Measurements from ENCODE around the gene RNF6. TPM values are rescaled to one million over a fixed set of nuclear protein-coding genes. Genes with fewer than 3 reads are reported as not detected.

Gene RNF6
- total and polyA plus RNA-seq, 10 of the 15 experiments (the other 5 are each of a cell fraction or from before 2014, with no cell fraction given): 19.0 to 54.0 (median 33.8) TPM

- CTCF ChIA-PET: no interaction called here
- Histone ChIP-seq H3K4me3 (no peak overlapping the region), H4K20me1 (ENCODE audit: control insufficient read depth, insufficient read depth) (no peaks in the 10 kb centered on the region), H3K27ac (ENCODE audit: control insufficient read depth, insufficient read depth) (no peak overlapping the region), H3K4me1 (ENCODE audit: control insufficient read depth, insufficient read depth, low read length) (no peaks in the 10 kb centered on the region), H3K9ac (ENCODE audit: control insufficient read depth, insufficient read depth, low read length) (no peak overlapping the region), H3K79me2 (ENCODE audit: control insufficient read depth, insufficient read depth, low read length) (no peaks in the 10 kb centered on the region), H3K9me3 (replicated peaks; ENCODE audit: control insufficient read depth, insufficient read depth, low read length) (no peaks in the 10 kb centered on the region), H3K4me2 (ENCODE audit: control insufficient read depth, insufficient read depth) (no peak overlapping the region), H3K36me3 (ENCODE audit: control insufficient read depth in 2 of 2, insufficient read depth in 2 of 2, low read length in 1 of 2) (peaks cover 8 to 26% of the 10 kb centered on the region in 2 experiments), H3K27me3 (replicated peaks in 1 of 2; ENCODE audit: control insufficient read depth in 2 of 2, insufficient read depth in 2 of 2, low read length in 1 of 2) (no peaks in the 10 kb centered on the region), H2AFZ (ENCODE audit: control insufficient read depth, low read depth, low read length) (no peak overlapping the region)
- SMC1A ChIA-PET (ENCODE audit: uncharacterized antibody, unreplicated experiment): no interaction called here
- BruUV-seq (replicated peaks): no TSS peak
- POLR2A ChIA-PET: no interaction called here
- WGBS (ENCODE audit: insufficient coverage, insufficient replicate concordance, low lambda C conversion rate, missing lambda C conversion rate): 33% methylated on average over 1 of the region's 1 CpG
- FAIRE-seq: no peak
- in situ Hi-C loops (cut with MboI) (no loop called here), intact Hi-C loops (cut with micrococcal nuclease; ENCODE audit: unreplicated experiment) (no loop called here)
- no peak for DNase-seq (ENCODE audit: low read depth, low spot score)
- RAD21 ChIA-PET (ENCODE audit: unreplicated experiment): no interaction called here
- no peak for ATAC-seq
- TF ChIP-seq MTA2 (IDR thresholded peaks at IDR 0.05; ENCODE audit: low read depth) (no peak), ZBED1 (IDR thresholded peaks at IDR 0.05; ENCODE audit: borderline replicate concordance) (no peak), E4F1 (IDR thresholded peaks at IDR 0.05; ENCODE audit: borderline replicate concordance, partially characterized antibody) (no peak), SMARCA5 (IDR thresholded peaks at IDR 0.05) (no peak), ATF2 (IDR thresholded peaks at IDR 0.05; ENCODE audit: low read length) (no peak), REST (IDR thresholded peaks at IDR 0.05; ENCODE audit: low read depth, low read length) (no peak), CHD1 (IDR thresholded peaks at IDR 0.05; ENCODE audit: low read depth, low read length) (no peak), CEBPZ (IDR thresholded peaks at IDR 0.05; ENCODE audit: low read depth, low read length) (no peak), TBL1XR1 (IDR thresholded peaks at IDR 0.05; ENCODE audit: low read depth, low read length) (no peak), RB1 (IDR thresholded peaks at IDR 0.05; ENCODE audit: borderline replicate concordance) (no peak), KLF5 (IDR thresholded peaks at IDR 0.05; ENCODE audit: partially characterized antibody) (no peak), MEF2A (IDR thresholded peaks at IDR 0.05; ENCODE audit: insufficient read depth, low read depth, low read length) (no peak)
Observed at GRCh38 chr13:26213345-26213744, 8.8 kb downstream of the RNF6 start.
